ENCODE data around the gene HEMGN. TPM values are rescaled to one million over a fixed set of nuclear protein-coding genes. Genes with fewer than 3 reads are reported as not detected.

Gene HEMGN
- total RNA-seq, 6 experiments from 2014 or later = 0.09 to 2.9 (median 1.0) TPM; not detected in 3

DNA sequence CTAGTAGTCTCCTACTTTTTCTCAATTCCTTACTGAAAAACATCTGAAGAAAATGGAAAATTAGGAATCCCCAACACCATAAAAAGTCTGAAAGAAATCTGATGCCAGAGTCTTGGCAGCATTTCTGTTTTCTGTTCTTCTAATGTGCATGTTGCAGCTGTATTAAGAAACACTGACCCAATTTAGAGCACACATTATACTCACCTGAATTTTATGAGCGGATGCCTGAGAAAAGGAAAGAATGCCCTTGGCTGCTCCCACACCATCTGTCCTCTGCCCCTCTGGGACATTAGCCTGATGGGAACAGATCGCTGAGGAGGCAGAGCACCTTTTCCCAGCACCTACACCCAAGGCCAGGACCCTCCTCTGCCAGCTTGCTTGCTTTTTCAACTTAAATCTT, 31.0 kb upstream of the HEMGN start:
- H3K4me1 ChIP-seq = no peaks in the 10 kb centered on the region
- no peaks in the 10 kb centered on the region for H3K27me3 ChIP-seq
- ATAC-seq = no peak
- no peaks in the 10 kb centered on the region for H3K36me3 ChIP-seq
- 90% methylated on average over 2 of the region's 2 CpGs for WGBS (ENCODE audit: insufficient coverage, low coverage, low lambda C conversion rate, missing lambda C conversion rate)
- TF ChIP-seq, protein P1, sequence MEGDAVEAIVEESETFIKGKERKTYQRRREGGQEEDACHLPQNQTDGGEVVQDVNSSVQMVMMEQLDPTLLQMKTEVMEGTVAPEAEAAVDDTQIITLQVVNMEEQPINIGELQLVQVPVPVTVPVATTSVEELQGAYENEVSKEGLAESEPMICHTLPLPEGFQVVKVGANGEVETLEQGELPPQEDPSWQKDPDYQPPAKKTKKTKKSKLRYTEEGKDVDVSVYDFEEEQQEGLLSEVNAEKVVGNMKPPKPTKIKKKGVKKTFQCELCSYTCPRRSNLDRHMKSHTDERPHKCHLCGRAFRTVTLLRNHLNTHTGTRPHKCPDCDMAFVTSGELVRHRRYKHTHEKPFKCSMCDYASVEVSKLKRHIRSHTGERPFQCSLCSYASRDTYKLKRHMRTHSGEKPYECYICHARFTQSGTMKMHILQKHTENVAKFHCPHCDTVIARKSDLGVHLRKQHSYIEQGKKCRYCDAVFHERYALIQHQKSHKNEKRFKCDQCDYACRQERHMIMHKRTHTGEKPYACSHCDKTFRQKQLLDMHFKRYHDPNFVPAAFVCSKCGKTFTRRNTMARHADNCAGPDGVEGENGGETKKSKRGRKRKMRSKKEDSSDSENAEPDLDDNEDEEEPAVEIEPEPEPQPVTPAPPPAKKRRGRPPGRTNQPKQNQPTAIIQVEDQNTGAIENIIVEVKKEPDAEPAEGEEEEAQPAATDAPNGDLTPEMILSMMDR (IDR thresholded peaks at IDR 0.05) = no peak
- TF ChIP-seq POLR2A (IDR thresholded peaks at IDR 0.05) = no peak
- no peak overlapping the region for H3K4me3 ChIP-seq
- intact Hi-C loops (cut with DNase I) = no loop called here
- H3K9me3 ChIP-seq = no peaks in the 10 kb centered on the region
- H3K27ac ChIP-seq = no peak overlapping the region
- DNase-seq = no peak

DNA sequence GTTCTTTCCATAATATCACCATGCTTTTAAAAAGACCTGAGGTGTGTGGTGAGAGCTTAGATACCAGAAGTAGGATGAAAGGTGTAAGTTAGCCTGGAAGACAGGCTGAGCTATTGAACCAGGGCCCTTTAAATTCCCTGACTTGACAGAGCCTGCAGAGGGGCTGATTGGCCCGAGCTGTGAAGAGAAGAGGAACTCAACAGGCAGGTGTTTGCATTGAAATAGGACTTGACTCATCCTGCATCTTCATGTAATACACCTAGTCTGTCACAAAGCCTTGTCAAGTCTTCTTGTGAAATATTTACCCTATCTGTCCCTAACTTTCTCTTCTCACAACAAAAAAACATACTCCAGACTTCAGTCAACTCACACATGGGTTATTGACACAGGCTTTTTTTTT, 28.5 kb upstream of the HEMGN start:
- TF ChIP-seq POLR2A (IDR thresholded peaks at IDR 0.05) = no peak
- WGBS (ENCODE audit: insufficient coverage, low coverage, low lambda C conversion rate, missing lambda C conversion rate) = 0% methylated on average over 1 of the region's 1 CpG
- Histone ChIP-seq H3K4me1 (no peaks in the 10 kb centered on the region), H3K27me3 (no peaks in the 10 kb centered on the region), H3K27ac (no peak overlapping the region), H3K4me3 (no peak overlapping the region), H3K9me3 (no peaks in the 10 kb centered on the region), H3K36me3 (no peaks in the 10 kb centered on the region)
- DNase-seq (no peak), ATAC-seq (no peak)
- intact Hi-C loops (cut with DNase I) = no loop called here

DNA sequence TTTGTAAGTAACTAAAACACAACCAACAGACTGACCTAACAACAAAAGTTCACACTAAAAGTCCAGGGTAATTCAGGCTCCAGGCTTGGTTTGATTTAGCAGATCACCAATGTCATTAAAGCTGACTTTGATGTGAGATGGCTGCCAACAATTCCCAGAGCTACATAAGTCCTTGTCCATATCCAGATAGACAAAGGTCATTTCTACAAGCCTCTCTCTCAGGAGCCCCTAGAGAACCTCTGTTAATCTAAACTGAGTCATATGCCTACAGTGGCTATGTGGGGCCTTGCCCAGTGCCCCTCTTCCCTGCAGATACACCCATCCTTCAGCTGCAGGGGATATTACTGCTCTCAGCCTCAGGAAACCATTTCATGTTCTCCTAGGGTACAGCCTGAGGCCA, 26.9 kb upstream of the HEMGN start:
- no peak overlapping the region for H3K27ac ChIP-seq
- no peak for TF ChIP-seq POLR2A (IDR thresholded peaks at IDR 0.05)
- TF ChIP-seq, protein P1 (IDR thresholded peaks at IDR 0.05) = no peak
- no peak overlapping the region for H3K4me3 ChIP-seq
- no peaks in the 10 kb centered on the region for H3K27me3 ChIP-seq
- no peaks in the 10 kb centered on the region for H3K36me3 ChIP-seq
- H3K4me1 ChIP-seq = no peaks in the 10 kb centered on the region
- DNase-seq (no peak), ATAC-seq (no peak)
- intact Hi-C loops (cut with DNase I) = no loop called here
- H3K9me3 ChIP-seq = no peaks in the 10 kb centered on the region

DNA sequence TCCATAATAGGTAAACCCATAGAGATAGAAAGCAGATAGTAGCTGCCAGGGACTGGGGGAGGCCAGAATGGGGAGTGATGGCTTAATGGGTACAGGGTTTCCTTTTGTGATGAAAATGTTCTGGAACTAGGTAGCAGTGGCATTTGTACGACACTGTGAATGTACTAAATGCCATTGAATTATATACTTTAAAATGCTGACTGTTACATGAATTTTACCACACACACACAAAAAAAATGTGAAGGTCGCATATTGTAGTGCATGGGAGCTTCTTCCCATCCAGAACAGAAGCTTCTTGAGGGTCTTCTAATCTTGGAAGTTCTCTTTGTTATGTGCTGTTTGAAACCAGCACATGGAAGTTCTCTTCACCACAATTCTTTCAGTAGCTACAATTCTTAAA, 25.3 kb upstream of the HEMGN start:
- no peaks in the 10 kb centered on the region for H3K36me3 ChIP-seq
- no peaks in the 10 kb centered on the region for H3K4me1 ChIP-seq
- no peak for TF ChIP-seq POLR2A (IDR thresholded peaks at IDR 0.05)
- TF ChIP-seq, protein P1 (IDR thresholded peaks at IDR 0.05) = no peak
- ATAC-seq (no peak), DNase-seq (no peak)
- intact Hi-C loops (cut with DNase I) = no loop called here
- H3K9me3 ChIP-seq = no peaks in the 10 kb centered on the region
- no peaks in the 10 kb centered on the region for H3K27me3 ChIP-seq
- H3K27ac ChIP-seq = no peak overlapping the region
- 75% methylated on average over 1 of the region's 2 CpGs for WGBS (ENCODE audit: insufficient coverage, low coverage, low lambda C conversion rate, missing lambda C conversion rate)
- H3K4me3 ChIP-seq = no peak overlapping the region

DNA sequence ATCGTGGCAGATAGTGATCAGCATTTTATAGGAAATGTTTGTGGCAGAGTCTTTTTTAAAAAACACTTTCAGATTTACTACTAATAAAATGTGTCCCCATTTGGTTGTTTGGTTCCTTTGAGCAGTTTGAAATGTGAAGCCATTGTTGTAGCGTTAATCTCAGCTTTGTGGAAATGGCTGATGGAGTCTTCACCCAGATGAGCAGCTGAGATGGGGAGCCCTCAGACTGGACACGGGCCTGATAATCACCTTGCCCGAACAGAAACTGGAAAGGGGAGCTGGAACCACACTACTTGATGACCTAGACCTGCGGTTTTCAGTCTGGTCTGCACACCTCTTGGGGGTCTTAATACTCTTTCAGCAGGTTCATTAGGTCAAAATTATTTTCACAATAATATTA, 24.6 kb upstream of the HEMGN start:
- Histone ChIP-seq H3K4me3 (no peak overlapping the region), H3K27ac (no peak overlapping the region), H3K9me3 (no peaks in the 10 kb centered on the region), H3K27me3 (no peaks in the 10 kb centered on the region), H3K4me1 (no peaks in the 10 kb centered on the region), H3K36me3 (no peaks in the 10 kb centered on the region)
- 78% methylated on average over 5 of the region's 5 CpGs for WGBS (ENCODE audit: insufficient coverage, low coverage, low lambda C conversion rate, missing lambda C conversion rate)
- no peak for ATAC-seq
- intact Hi-C loops (cut with DNase I) = no loop called here
- no peak for TF ChIP-seq POLR2A (IDR thresholded peaks at IDR 0.05)
- TF ChIP-seq, protein P1 (IDR thresholded peaks at IDR 0.05) = no peak
- DNase-seq = no peak

All from right lobe of liver (tissue), 6 donors.